Hepatocyte (in vitro differentiated cells): ENCODE data around the gene NSMF. TPM values are rescaled to one million over a fixed set of nuclear protein-coding genes. Genes with fewer than 3 reads are reported as not detected.

Experiments
- DNase-seq: peaks from one replicate; pipeline ENCODE4 v3.0.0-alpha.2; 2016; ENCODE audit warnings: low spot score
- H2AFZ ChIP-seq: fragments of 200-600 bp; sonication (generic); 2 replicates; pipeline ENCODE4 v1.6.0; 2016; ENCODE audit warnings: antibody characterized with exemption, mild to moderate bottlenecking
- H3K27ac ChIP-seq: fragments of 200-600 bp; sonication (generic); 2 replicates; pipeline ENCODE4 v1.5.1; 2016; ENCODE audit warnings: mild to moderate bottlenecking
- H3K27me3 ChIP-seq: fragments of 200-600 bp; sonication (generic); 2 replicates; pipeline ENCODE4 v1.6.1; 2016
- H3K36me3 ChIP-seq: fragments of 200-600 bp; sonication (generic); replicated peaks from 2 replicates; pipeline ENCODE4 v1.5.1; 2016; ENCODE audit warnings: low read depth; ENCODE audit not compliant: insufficient read depth
- H3K4me1 ChIP-seq: fragments of 200-600 bp; sonication (generic); 2 replicates; pipeline ENCODE4 v1.5.1; 2016; ENCODE audit warnings: mild to moderate bottlenecking, moderate library complexity; ENCODE audit not compliant: insufficient read depth
- H3K4me2 ChIP-seq: fragments of 200-600 bp; sonication (generic); 2 replicates; pipeline ENCODE4 v1.6.0; 2016
- H3K4me3 ChIP-seq: fragments of 200-600 bp; sonication (generic); 2 replicates; pipeline ENCODE4 v1.5.1; 2016; ENCODE audit warnings: mild to moderate bottlenecking
- H3K79me2 ChIP-seq: fragments of 200-600 bp; sonication (generic); 2 replicates; pipeline ENCODE4 v1.6.0; 2017; ENCODE audit warnings: mild to moderate bottlenecking
- H3K9me2 ChIP-seq: fragments of 200-600 bp; sonication (generic); replicated peaks from 2 replicates; pipeline ENCODE4 v1.6.0; 2017; ENCODE audit warnings: mild to moderate bottlenecking; ENCODE audit not compliant: insufficient read depth
- H3K9me3 ChIP-seq: fragments of 200-600 bp; sonication (generic); 2 replicates; pipeline ENCODE4 v1.5.1; 2016; ENCODE audit warnings: low read depth, mild to moderate bottlenecking
- H4K20me1 ChIP-seq: fragments of 200-600 bp; sonication (generic); 2 replicates; pipeline ENCODE4 v1.6.0; 2016; ENCODE audit warnings: mild to moderate bottlenecking; ENCODE audit not compliant: insufficient read depth, poor library complexity, severe bottlenecking
- CTCF ChIP-seq: fragments of 200-600 bp; sonication (generic); IDR thresholded peaks from 2 replicates; pipeline ENCODE4 v1.5.1; 2016; ENCODE audit warnings: antibody characterized with exemption, mild to moderate bottlenecking; ENCODE audit not compliant: poor library complexity
- EZH2 ChIP-seq: fragments of 200-600 bp; sonication (generic); IDR thresholded peaks from 2 replicates; pipeline ENCODE4 v1.6.1; 2016; ENCODE audit warnings: antibody characterized with exemption, mild to moderate bottlenecking, borderline replicate concordance
- EZH2phosphoT487 ChIP-seq: fragments of 200-600 bp; sonication (generic); IDR thresholded peaks from one replicate; pipeline ENCODE4 v1.6.1; 2018; ENCODE audit warnings: antibody characterized with exemption, mild to moderate bottlenecking, low read depth, moderate library complexity; ENCODE audit not compliant: unreplicated experiment, severe bottlenecking
- WGBS: methylation state at CpG from one replicate; pipeline ENCODE4 v1.1.6; 2016; ENCODE audit warnings: low lambda C conversion rate; ENCODE audit errors: missing lambda C conversion rate; 5-methylcytosine and 5-hydroxymethylcytosine counted together
- polyA plus RNA-seq: library from polyadenylated mRNA; unstranded; fragments of >200 nt; fragmentation: Nextera tagmentation; extraction: Ambion mirVana; gene quantifications from 2 replicates; pipeline ENCODE4 v1.2.1, GENCODE V29; 2016
- total RNA-seq: library from RNA; depleted of rRNA; stranded (reverse); fragments of >200 nt; gene quantifications from 2 replicates; pipeline ENCODE4 v1.2.3, GENCODE V29; 2014

NSMF gene
- total and polyA plus RNA-seq, 2 experiments from 2014 or later: 39.5 to 51.6 TPM

- no peak overlapping the region for H3K4me3 ChIP-seq
- H3K4me2 ChIP-seq: no peak overlapping the region
- TF ChIP-seq EZH2 (no peak), CTCF (no peak), EZH2phosphoT487 (no peak)
- H3K9me3 ChIP-seq: no peaks in the 10 kb centered on the region
- H2AFZ ChIP-seq: no peak overlapping the region
- H3K4me1 ChIP-seq: peaks cover 12% of the 10 kb centered on the region
- no peaks in the 10 kb centered on the region for H3K36me3 ChIP-seq
- H3K79me2 ChIP-seq: no peaks in the 10 kb centered on the region
- H3K27me3 ChIP-seq: no peaks in the 10 kb centered on the region
- H3K9me2 ChIP-seq: no peaks in the 10 kb centered on the region
- no peak overlapping the region for H3K27ac ChIP-seq
- DNase-seq: no peak
- WGBS: 88% methylated on average over 21 of the region's 21 CpGs
- no peaks in the 10 kb centered on the region for H4K20me1 ChIP-seq
Measured at GRCh38 chr9:137446851-137447471, 12.2 kb downstream of the NSMF start.

GRCh38 chr9:137445930-137446431 is 13.2 kb downstream of the NSMF start:
- Histone ChIP-seq H3K36me3 (no peaks in the 10 kb centered on the region), H3K79me2 (no peaks in the 10 kb centered on the region), H3K9me2 (no peaks in the 10 kb centered on the region), H3K27me3 (no peaks in the 10 kb centered on the region), H4K20me1 (no peaks in the 10 kb centered on the region), H3K27ac (no peak overlapping the region), H3K4me1 (peaks cover 12% of the 10 kb centered on the region), H3K9me3 (no peaks in the 10 kb centered on the region), H3K4me3 (no peak overlapping the region), H2AFZ (no peak overlapping the region), H3K4me2 (peak overlapping the region; percentile 63)
- TF ChIP-seq EZH2phosphoT487 (no peak), EZH2 (no peak), CTCF (no peak)
- no peak for DNase-seq
- 76% methylated on average over 19 of the region's 19 CpGs for WGBS

- Histone ChIP-seq H3K79me2 (no peaks in the 10 kb centered on the region), H3K36me3 (no peaks in the 10 kb centered on the region), H3K9me2 (no peaks in the 10 kb centered on the region), H3K4me1 (peaks cover 12% of the 10 kb centered on the region), H4K20me1 (no peaks in the 10 kb centered on the region), H2AFZ (no peak overlapping the region), H3K9me3 (no peaks in the 10 kb centered on the region), H3K4me3 (no peak overlapping the region), H3K27ac (no peak overlapping the region), H3K4me2 (peak overlapping the region; percentile 63), H3K27me3 (no peaks in the 10 kb centered on the region)
- TF ChIP-seq EZH2 (no peak), CTCF (peak; percentile 76)
- DNase-seq: peak; percentile 88
- WGBS: 23% methylated on average over 14 of the region's 14 CpGs
Measured at GRCh38 chr9:137445275-137445807, 13.8 kb downstream of the NSMF start.
